Bone marrow (tissue), 2 donors: Measurements from ENCODE around the gene CCDC116.
A peak's percentile ranks its signal among the peaks of the same experiment; 100 is the strongest.
"Not testable (repeated sequence)": the region's sequence is repeated elsewhere in the genome, so short reads cannot be mapped to it uniquely, and the experiment has no call there.

Experiments used
- DNase-seq, 2 donors: peaks; one replicate each; lab custom pipeline; 2025; lab: John Stamatoyannopoulos, UW

Gene CCDC116

DNA sequence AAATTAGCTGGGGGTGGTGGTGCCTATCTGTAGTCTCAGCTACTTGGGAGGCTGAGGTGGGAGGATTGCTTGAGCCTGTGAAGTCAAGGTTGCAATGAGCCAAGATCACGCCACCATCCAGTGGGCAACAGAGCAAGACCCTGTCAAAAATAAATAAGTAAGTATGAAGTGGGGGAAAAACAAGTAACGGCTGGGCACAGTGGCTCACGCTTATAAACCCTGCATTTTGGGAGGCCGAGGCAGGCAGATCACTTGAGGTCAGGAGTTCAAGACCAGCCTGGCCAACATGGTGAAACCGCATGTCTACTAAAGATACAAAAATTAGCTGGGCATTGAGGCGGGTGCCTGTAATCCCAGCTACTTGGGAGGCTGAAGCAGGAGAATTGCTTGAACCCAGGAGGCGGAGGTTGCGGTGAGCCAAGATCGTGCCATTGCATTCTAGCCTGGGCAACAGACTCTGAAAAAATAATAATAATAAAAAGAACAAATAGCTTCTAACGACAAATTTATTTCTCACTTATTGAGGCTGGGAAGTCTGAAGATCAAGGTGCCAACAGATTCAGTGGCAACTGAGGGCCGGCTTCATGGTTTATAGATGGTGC is 22.9 kb upstream of the CCDC116 start:
- not testable (repeated sequence) for DNase-seq

DNA sequence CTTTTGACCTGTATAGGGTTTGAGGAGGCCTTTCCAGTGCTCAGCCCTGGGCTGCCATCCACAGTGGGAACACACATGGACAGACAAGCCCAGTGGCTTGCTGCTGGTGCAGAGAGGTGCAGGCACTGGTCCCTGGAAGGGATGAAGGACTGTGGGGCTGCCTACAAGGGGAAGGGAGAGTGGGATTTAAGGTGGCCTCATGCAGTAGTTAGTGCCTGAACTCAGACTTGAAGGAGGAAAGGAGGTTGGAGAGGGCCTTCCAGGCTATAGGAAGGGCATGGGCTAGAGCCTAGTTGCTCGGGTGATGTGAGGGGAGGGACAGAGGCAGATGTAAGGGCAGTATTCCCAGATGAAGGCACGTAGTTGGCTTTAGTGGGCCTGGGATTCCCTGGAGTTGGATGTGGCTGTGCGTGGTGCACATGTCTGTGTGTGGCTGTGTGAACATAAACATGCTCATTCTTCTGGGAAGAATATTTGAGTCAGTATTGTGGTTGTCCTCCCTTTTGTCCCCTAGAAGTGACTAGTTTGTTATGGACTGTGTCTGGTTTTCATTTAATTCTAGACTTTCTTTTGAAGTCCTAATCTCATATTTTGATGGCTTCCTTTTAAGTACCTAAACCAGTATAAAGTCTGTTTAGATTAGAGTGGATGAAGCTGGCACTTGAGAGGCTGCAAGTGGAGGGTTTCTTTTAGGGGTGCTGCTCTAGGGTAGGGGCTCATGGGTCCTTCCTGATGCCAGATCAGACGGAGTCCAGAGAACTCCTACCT is 21.2 kb upstream of the CCDC116 start:
- DNase-seq = no peak

DNA sequence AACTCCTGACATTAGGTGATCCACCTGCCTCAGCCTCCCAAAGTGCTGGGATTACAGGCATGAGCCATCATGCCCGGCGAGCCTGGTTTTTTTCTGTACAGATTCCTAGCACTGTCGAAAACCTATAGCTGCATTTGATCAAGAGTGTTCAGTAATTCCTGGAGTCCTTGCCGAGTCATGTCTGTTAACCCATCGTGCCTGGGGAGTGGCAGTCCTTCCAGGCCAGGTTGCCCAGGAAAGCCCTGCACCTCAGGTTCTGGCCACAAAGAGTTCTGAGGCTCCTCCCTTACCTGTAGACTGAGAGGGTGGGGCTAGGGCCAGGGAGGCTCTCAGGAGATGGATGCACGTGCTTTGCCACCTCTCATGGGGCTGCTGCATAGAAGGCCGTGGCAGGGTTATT is 19.7 kb upstream of the CCDC116 start:
- DNase-seq = no peak

DNA sequence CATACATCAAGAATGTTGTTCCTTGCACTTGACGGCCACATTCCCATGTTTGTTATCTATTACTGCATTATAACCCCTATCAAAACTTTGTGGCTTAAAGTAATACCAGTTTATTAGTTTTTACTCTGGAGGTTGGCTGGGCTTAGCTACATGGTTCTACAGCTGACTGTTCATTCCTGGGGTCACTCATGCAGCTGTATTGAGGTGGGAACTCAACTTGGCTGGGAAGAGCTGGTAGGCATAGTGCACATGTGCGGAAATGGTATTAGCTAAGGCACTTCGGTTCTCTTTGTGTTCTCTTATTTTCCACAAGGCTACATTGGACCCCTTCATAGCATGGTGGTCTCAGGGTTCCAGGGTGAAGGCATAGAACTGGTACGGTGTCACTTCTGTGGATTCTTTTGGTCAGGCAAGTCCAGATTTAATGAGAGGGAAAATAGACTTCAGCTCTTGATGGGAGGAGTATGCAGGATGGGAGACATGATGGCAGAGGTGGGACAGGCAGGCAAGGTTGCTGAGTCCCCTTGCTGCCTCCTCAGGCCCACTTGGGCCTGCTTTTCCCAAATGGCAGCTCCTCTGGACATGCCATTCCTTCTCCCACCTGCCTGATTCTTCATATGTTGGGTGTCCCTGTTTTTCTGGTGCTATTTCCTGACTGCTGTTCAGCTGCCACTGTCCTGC is 18.9 kb upstream of the CCDC116 start:
- DNase-seq = no peak

DNA sequence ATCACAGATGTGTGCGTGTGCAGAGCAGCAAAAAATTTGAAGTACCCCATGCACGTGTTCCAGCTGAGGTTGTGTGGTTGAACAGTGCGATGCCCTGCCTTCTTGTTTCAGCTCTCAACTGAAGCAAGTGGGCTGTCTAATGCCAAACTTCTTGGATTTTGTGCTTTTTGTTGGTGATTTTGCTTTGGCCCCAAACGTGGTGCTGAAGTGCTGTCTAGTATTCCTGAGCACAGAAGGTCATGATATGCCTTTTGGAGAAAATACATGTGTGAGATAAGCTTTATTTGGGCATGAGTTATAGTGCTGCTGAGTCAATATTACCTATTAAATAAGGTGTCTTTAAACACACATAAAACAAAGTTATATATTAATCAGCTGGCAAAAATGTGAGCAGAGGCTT is 16.8 kb upstream of the CCDC116 start:
- DNase-seq = no peak

DNA sequence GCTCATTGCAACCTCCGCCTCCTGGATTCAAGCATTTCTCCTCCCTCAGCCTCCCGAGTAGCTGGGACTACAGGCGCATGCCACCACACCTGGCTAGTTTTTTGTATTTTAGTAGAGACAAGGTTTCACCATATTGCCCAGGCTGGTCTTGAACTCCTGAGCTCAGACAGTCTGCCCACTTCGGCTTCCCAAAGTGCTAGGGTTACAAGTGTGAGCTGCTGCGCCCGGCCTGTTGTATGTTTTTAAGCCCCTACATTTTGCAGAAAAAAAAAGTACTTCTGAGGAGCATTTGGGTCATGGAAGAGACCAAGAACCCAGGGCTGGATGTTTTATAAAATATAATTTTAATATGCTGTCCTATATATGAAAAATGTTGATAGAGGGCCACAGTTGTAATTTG is 15.2 kb upstream of the CCDC116 start:
- not testable (repeated sequence) for DNase-seq

DNA sequence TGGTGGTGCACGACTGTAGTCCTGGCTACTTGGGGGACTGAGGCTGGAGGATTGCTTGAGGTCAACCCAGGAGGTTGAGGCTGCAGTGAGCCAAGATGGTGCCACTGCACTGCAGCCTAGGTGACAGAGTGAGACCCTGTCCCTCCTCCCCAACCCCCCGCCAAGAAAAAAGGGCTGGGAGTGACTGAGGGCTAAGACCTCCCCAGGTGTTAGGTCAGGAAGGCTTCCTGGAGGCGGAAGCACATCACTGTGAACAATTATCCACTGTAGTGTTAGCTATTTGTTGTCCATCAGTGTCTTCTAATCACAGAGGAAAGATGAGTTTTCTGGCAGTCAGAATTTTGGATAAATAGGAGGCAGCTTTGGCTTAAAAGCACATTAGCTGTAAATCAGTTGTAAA is 11.5 kb upstream of the CCDC116 start:
- no peak for DNase-seq

DNA sequence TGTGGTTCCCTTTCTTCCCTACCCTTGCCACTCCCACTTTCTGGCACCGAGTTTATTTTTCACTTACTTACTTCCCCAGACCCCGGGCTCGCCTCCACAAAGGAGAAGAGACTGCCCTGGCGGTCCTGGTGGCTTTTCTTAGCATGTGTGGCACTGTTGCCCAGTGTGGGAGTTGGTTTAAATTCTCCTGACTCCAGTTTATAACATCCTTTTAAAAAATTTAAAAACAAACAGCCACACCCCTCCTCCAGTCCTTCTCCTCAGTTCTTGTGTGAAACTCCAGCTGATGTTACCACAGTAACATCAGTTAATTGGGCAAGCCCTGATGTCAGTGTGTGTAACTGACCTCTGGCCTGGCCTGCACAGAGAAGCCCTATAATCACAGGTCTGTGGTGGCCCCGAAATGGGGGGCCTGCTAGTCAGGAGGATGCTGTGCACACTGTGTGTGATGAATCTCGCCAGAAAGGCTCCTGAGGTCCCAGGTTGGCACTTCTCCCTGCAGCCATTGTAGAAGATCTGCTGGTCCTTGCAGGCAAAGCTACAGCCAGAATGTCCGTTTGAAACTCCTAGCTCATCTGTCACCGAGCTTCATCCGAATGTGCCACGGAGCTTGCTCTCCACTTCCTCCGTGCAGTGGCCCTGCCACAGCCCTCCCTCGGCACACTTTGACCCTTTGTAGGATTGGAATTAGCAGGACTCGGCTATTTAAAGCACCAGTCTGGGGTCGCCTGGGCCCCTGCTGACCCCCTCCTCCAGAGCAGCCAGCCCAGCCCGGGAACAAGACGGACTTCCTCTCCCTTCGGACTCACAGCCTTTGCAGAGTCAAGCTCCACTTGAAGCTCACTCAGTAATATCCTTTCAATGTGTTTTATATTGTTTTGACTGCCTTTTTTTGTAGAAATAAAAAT is 10.3 kb upstream of the CCDC116 start:
- peak in 1 of 2 donors; percentile 18 for DNase-seq

DNA sequence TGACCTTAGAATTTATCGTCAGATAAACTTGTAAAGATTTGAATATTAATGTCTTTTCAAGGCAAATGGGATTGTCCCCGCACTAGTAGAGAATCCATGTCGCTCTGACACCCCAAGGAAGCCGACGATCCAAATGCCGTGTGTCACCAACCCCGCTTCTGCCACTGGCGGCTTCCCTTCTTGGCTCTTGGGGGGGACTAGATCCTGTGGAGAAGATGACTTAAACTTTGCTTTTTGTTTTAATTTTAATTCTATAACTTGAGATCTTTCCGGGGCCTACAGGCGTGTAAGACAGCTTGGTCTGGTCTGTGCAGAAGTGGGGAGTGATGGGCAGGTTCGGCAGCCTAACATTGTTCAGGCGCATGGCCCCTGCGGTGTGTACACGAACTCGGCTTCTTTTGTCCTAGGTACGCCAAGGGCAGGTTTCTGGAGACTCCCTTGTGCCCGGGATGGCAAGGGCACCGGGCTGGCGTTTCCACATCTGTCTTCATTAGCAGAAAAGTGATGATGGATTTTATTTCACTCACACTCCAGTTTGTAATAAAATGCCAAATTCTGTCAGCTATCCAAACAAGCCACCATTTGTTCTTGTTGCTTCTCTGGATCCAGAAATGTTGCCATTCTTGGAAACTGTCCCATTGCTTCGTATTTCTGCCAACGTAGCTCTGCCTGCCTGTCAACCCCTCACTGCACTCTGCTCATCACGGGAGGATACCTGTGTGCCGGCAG is 9.5 kb upstream of the CCDC116 start:
- no peak for DNase-seq

DNA sequence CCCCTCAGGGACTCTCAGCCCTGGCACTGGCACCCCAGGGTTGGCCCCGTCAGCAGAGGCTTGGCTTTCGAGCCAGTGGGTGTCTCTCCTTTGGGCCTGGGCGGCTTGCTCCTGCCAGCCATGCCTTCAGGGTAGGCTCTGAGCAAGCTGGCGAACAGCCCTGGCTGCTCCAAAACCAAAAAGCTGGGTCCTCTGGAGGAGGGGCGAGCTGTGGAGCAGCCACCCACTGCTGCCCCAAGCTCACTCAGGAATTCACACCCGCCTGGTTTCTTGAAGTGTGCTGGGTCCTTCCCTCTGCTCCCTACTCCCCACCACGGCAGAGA is 9.0 kb upstream of the CCDC116 start:
- no peak for DNase-seq

DNA sequence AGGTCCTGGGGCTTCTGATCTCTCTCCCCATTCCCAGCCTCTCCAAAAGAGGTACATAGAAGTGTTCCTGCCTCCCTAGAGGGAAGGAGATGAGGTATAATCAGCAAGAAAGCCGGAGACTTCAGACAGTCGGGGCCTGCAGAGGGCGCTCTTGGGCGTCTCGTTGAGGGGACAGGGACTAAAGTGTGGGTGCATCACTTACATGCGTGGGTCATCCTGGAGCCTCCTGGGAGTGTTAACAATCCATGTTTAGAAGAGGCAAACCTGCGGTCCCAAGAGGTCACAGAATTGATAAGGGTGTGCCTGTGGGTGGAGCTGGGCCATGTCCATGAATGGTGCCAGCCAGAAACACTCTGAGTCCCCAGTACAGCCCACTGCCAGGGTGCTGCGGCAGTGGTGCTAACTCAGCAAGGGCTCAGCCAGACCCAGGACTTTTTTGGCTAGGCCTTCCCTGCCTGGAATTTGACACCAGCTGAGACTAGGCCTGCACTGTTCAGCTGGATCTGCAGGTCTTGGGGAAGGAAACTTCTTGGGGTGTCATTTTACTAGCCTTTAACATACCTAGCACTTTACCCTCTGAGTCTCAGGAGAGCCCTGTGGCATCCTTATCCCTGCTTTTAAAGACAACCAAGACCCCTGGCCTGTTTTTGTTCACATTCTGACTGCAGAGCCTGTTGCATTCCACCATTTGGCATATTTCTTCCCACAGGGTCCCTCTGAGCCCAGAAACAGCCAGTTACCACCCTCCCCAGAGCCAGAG is 8.3 kb upstream of the CCDC116 start:
- no peak for DNase-seq

DNA sequence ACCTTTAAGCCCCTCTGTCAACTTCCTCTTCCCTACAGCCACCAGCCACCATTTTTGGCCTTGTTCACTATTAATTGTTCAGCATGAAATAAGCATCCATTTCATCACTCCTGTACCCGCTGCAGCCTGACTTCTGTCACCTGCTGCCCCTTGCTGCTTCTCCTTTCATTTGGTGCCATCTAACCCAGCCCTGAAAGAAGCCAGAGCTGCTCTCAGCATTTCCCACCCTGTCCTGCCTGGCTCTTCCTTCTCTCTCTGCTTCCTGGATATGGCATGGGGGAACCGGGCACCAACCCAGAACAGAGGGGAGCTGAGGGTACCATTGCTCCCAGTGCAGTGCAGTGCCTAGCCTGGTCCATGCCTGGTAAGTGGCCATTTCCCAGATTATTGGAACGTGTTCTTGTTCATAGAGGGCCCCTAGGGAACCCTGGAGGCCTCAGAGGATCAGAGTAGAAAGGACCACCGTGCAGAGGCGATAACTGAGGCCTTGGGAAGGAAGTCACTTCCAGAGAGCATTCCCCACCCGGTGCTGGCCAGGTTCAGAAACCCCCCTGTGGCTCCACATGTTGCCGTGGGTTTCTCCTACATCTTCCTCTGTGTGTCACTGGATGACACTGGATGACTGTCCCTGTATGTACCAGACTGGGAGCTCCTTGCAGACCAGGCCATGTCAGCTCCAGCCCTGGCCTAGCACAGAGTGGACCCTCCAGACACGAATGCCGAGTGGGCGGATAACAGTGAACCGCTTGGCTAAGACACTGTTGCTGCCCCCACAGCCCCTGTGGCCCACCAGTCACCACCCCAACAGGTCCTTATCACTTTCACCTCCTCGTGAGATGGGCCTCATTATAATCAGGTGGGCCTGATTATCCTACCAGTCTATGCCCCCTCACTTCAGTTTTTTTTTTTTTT is 7.4 kb upstream of the CCDC116 start:
- DNase-seq = no peak

DNA sequence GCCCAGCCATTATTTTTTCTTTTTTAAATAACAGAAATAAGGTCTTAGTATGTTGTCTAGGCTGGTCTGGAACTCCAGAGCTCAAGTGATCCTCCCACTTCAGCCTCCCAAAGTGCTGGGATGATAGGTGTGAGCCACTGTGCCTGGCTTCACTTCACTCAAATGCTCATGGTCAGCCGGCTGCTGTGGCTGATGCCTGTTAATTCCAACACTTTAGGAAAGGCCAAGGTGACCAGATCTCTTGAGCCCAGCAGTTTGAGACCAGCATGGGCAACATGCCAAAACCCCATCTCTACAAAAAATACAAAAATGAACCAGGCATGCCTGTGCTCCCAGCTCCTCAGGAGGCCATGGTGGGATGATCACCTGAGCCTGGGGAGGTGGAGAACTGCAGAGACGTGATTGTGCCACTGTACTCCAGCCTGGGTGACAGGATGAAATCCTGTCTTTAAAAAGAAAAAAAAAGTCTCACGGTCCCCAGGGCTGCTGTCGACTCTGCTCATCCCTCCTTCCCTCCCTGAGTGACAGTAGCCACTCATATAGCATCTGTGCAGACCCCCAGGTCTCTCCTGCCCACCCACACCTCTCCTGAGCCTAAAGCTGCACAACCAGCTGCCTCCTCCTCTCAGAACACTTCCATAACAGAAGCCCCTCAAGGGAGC is 6.4 kb upstream of the CCDC116 start:
- DNase-seq = no peak

DNA sequence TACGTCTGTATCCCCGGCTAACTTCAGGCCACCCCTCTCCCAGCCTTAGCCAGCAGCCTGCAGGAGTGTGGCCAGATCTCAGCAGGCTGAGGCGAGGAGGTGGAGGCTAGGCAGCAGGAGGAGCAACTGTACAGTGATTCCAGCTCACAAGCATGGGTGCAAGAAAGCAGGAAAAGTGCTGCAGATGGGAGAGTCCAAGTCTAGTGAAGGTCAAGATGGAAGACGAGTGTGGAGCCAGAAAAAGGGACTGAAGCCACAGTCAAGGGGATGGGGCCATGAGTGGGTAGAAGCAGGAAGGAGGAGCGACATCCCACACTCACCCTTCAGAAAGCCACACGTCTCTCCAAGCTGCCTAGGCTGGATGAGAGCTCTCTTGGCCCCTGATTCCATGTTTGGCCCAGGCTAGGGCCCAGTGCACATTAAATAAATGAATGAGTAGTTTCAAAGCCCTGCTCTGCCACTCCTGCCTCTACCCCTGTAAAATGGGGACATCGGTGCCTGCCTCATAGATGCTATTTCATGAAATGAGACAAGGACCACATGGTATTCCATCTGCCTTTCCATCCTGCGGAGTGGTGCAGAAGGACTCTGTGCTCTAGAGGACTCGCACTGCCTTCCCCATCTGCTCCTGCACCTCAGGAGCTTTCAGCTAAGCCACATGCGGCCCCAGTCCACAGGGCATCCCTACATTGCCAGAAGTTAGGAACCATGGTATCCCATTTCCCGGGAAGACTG is 5.7 kb upstream of the CCDC116 start:
- no peak for DNase-seq

DNA sequence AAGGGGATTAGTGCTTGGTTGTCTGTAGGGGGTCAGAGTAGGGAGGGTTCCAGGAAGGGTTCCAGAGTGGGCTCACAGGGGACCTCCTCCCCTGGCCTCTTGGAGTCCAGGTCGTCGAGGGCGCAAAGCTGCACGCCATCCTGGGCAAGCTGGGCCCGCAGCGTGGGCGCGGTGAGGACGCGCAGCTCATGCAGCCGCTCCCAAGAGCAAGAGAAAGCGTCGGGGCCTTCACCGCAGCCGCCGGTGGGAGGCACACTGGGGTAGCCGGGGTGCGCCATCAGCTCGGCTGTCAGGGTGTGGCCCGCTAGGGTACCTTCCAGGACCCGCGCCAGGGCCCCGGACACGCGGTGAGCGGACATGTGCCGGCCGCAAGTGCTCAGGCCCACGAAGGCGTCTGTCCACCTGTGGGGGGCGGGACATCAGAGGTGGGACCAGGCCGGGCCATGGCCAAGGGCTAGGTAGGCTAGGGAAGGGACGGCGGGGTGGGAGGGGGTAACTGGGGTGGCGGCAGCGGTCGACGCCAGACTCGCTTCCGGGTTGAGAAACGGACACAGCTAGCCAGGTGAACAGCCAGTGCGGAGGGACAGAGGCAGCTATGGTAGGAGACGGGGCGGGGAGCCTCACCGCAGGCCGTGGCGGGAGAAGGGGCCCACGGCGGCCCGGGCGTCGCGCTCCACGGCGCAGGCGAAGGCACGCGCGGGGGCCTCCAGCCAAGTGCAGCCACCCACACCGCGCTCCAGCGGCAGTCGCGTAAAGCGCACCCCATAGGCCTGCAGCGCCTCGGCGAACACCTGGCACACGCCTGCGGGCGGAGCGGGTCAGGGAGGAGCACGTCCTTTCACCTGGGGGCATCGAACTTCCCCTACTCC is 3.9 kb upstream of the CCDC116 start:
- no peak for DNase-seq

DNA sequence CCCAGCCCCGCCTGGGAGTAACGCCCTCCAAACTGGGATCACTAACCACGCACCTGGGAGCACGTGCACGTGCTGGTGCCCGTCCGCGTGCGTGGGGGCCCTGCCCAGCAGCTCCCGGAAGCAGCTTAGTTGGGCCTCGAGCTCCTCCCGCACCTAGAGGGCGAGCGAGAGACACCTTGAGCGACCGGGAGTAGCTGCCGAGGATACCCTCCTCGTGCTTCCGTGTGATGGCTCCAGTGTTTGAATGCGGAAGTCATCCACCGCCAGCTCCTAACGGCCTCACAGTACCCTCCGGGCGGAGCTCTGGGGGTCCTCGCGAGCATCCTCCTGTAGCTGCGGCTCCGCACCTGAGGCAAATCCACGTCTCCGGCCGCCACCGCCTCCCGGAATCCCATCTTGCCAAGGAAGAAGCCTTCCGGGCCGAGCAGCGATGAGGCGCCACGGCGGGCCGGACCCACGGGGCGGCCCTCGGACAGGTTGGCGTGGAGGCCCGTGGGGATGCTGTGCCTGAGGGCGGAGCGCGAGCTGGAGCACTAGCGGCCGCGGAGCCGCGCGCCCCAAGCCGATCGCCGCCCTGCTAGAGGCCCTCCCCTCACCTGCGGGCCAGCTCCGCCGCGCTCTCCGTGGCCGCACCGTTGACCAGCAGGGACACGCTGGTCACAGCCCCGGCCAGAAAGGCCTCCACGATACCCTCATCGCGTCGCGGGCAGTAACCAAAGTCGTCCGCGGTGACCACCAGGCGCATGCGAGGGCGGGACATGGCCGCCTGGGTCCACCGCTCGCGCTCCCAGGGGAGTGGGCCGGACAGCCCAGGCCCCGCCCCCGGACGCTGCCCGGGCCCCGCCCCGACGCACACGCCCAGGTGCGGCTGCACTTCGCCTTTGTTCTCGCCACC is 3.1 kb upstream of the CCDC116 start, which contains the start of gene YDJC:
Gene YDJC (minus strand): TSS at position 768 of the 895 bp plus-strand sequence. CDS start 8 bp downstream, at position 760.
- peak; percentile 67 to 79 for DNase-seq
